Right forelimb (tissue), 1 donor: Measurements from ENCODE around the gene OGN.

Source experiments
- DNase-seq: peaks from one replicate; pipeline ENCODE4 v3.0.0-alpha.2; 2018

Gene OGN

GRCh38 chr9:92402826-92403745, 1.3 kb downstream of the OGN start:
- DNase-seq: no peak

GRCh38 chr9:92402360-92402759, 2.0 kb downstream of the OGN start:
- DNase-seq: no peak

- no peak for DNase-seq
Observed at GRCh38 chr9:92397853-92398252, 6.5 kb downstream of the OGN start.

- no peak for DNase-seq
Observed at GRCh38 chr9:92395617-92396016, 8.8 kb downstream of the OGN start.

- DNase-seq: no peak
Observed at GRCh38 chr9:92393686-92394085, 10.7 kb downstream of the OGN start.

- no peak for DNase-seq
Observed at GRCh38 chr9:92392690-92393089, 11.7 kb downstream of the OGN start.

GRCh38 chr9:92385953-92386352, 18.4 kb downstream of the OGN start:
- no peak for DNase-seq

- no peak for DNase-seq
Observed at GRCh38 chr9:92385477-92385876, 18.9 kb downstream of the OGN start.

- DNase-seq: no peak
Observed at GRCh38 chr9:92385001-92385400, 19.4 kb downstream of the OGN start.

GRCh38 chr9:92384375-92384774, 20.0 kb downstream of the OGN start:
- DNase-seq: no peak

GRCh38 chr9:92381775-92382174, 22.6 kb downstream of the OGN start:
- no peak for DNase-seq

GRCh38 chr9:92380603-92381002, 23.8 kb downstream of the OGN start:
- DNase-seq: no peak

- DNase-seq: no peak
Observed at GRCh38 chr9:92378865-92379560, 25.4 kb downstream of the OGN start.

- DNase-seq: no peak
Observed at GRCh38 chr9:92377876-92378275, 26.5 kb downstream of the OGN start.

GRCh38 chr9:92373167-92373566, 31.2 kb downstream of the OGN start:
- no peak for DNase-seq

GRCh38 chr9:92369075-92369474, 35.3 kb downstream of the OGN start:
- no peak for DNase-seq

- DNase-seq: no peak
Observed at GRCh38 chr9:92360083-92360482, 44.3 kb downstream of the OGN start.

GRCh38 chr9:92359394-92359995, 44.9 kb downstream of the OGN start:
- peak; percentile 55 for DNase-seq

- no peak for DNase-seq
Observed at GRCh38 chr9:92353051-92353450, 51.3 kb downstream of the OGN start.

- no peak for DNase-seq
Observed at GRCh38 chr9:92350740-92351133, 53.6 kb downstream of the OGN start.

GRCh38 chr9:92349771-92350739, 54.3 kb downstream of the OGN start:
- no peak for DNase-seq

GRCh38 chr9:92345582-92345981, 58.8 kb downstream of the OGN start:
- DNase-seq: no peak
